Naive B cell (primary cell): ENCODE results near the gene VEPH1. TPM values are rescaled to one million over a fixed set of nuclear protein-coding genes. Genes with fewer than 3 reads are reported as not detected.
A peak's percentile ranks its signal among the peaks of the same experiment; 100 is the strongest.
"Not testable (repeated sequence)": the region's sequence is repeated elsewhere in the genome, so short reads cannot be mapped to it uniquely, and the experiment has no call there.

Experiments
- ATAC-seq, 2 donors: fragments of 150-1000 bp; cut with Tn5 transposase; 2 replicates each; pipeline ENCODE4 v1.10.0; 2021; ENCODE audit warnings: low read depth in 2 of 2, mild to moderate bottlenecking in 2 of 2, moderate library complexity in 2 of 2
- DNase-seq: peaks from one replicate; pipeline ENCODE4 v3.0.0; 2022
- H3K27ac Mint-ChIP-seq, 6 donors: one replicate each; pipeline ENCODE4 v1.8.0; 2020 to 2022; ENCODE audit warnings: mild to moderate bottlenecking in 6 of 6, mixed read lengths in 6 of 6, moderate library complexity in 5 of 6, inconsistent platforms in 2 of 6
- H3K27me3 Mint-ChIP-seq, 3 donors: one replicate each; pipeline ENCODE4 v1.8.0; 2021 to 2022; ENCODE audit warnings: mixed read lengths in 3 of 3, mild to moderate bottlenecking in 1 of 3
- H3K36me3 Mint-ChIP-seq, 2 donors: one replicate each; pipeline ENCODE4 v1.8.0; 2020 to 2022; ENCODE audit warnings: mixed read lengths in 2 of 2, inconsistent platforms in 1 of 2, mild to moderate bottlenecking in 1 of 2
- H3K4me1 Mint-ChIP-seq, 3 donors: one replicate each; pipeline ENCODE4 v1.8.0; 2020 to 2022; ENCODE audit warnings: mixed read lengths in 3 of 3, inconsistent platforms in 1 of 3, mild to moderate bottlenecking in 1 of 3, moderate library complexity in 1 of 3
- H3K4me3 Mint-ChIP-seq, 8 donors: one replicate each; pipeline ENCODE4 v1.8.0; 2020 to 2022; ENCODE audit warnings: mild to moderate bottlenecking in 8 of 8, mixed read lengths in 8 of 8, moderate library complexity in 8 of 8, inconsistent platforms in 2 of 8
- H3K9me3 Mint-ChIP-seq, 7 donors: one replicate each; pipeline ENCODE4 v1.8.0; 2020 to 2022; ENCODE audit warnings: mixed read lengths in 7 of 7, mild to moderate bottlenecking in 5 of 7, inconsistent platforms in 2 of 7, moderate library complexity in 1 of 7
- polyA plus RNA-seq, 6 donors: library from polyadenylated mRNA; unstranded; fragments of 300-500 nt; fragmentation: Illumina TruSeq; gene quantifications; one replicate each; pipeline ENCODE4 v1.2.3, GENCODE V29; 2021; ENCODE audit warnings: low read depth in 6 of 6

The VEPH1 gene
- polyA plus RNA-seq, 6 donors from 2014 or later = 0.20 to 1.6 TPM; not detected in 4

GRCh38 chr3:157354722-157355121 lies 148.5 kb downstream of the VEPH1 start:
- peaks cover 0 to 6% (median 0%) of the 10 kb centered on the region in 3 donors for H3K27me3 Mint-ChIP-seq
- peaks cover 0 to 18% (median 3%) of the 10 kb centered on the region in 7 donors for H3K9me3 Mint-ChIP-seq
- H3K36me3 Mint-ChIP-seq = no peaks in the 10 kb centered on the region
- ATAC-seq = no peak
- no peaks in the 10 kb centered on the region for H3K4me1 Mint-ChIP-seq
- no peak for DNase-seq
- H3K27ac Mint-ChIP-seq = no peak overlapping the region
- no peak overlapping the region for H3K4me3 Mint-ChIP-seq

GRCh38 chr3:157354254-157354653 lies 149.0 kb downstream of the VEPH1 start:
- Mint-ChIP-seq H3K4me1 (no peaks in the 10 kb centered on the region), H3K27ac (no peak overlapping the region), H3K36me3 (no peaks in the 10 kb centered on the region), H3K4me3 (no peak overlapping the region), H3K27me3 (peaks cover 0 to 6% (median 0%) of the 10 kb centered on the region in 3 donors), H3K9me3 (peaks cover 0 to 23% (median 5%) of the 10 kb centered on the region in 7 donors)
- no peak for ATAC-seq
- no peak for DNase-seq

- peaks cover 0 to 3% of the 10 kb centered on the region in 2 donors for H3K36me3 Mint-ChIP-seq
- ATAC-seq = no peak
- H3K9me3 Mint-ChIP-seq = peaks cover under 1 to 25% (median 6%) of the 10 kb centered on the region in 7 donors
- no peaks in the 10 kb centered on the region for H3K4me1 Mint-ChIP-seq
- H3K27ac Mint-ChIP-seq = peak overlapping the region in 1 of 6 donors; percentile 71
- DNase-seq = no peak
- H3K4me3 Mint-ChIP-seq = no peak overlapping the region
- H3K27me3 Mint-ChIP-seq = peaks cover 0 to 6% (median 0%) of the 10 kb centered on the region in 3 donors
Measured at GRCh38 chr3:157353652-157354051, 149.6 kb downstream of the VEPH1 start.

- Mint-ChIP-seq H3K4me1 (no peaks in the 10 kb centered on the region), H3K27me3 (no peaks in the 10 kb centered on the region), H3K27ac (no peak overlapping the region), H3K36me3 (peaks cover 0 to 8% of the 10 kb centered on the region in 2 donors), H3K9me3 (peaks cover 2 to 29% (median 12%) of the 10 kb centered on the region in 7 donors), H3K4me3 (no peak overlapping the region)
- no peak for ATAC-seq
- no peak for DNase-seq
Measured at GRCh38 chr3:157351981-157352380, 151.2 kb downstream of the VEPH1 start.

GRCh38 chr3:157350651-157351050 lies 152.6 kb downstream of the VEPH1 start:
- not testable (repeated sequence) for ATAC-seq, H3K27me3 Mint-ChIP-seq, H3K4me3 Mint-ChIP-seq, H3K4me1 Mint-ChIP-seq, H3K36me3 Mint-ChIP-seq, DNase-seq, H3K27ac Mint-ChIP-seq
- H3K9me3 Mint-ChIP-seq = peaks cover 2 to 29% (median 12%) of the 10 kb centered on the region in 7 donors

GRCh38 chr3:157348304-157349075 lies 154.7 kb downstream of the VEPH1 start:
- not testable (repeated sequence) for H3K27me3 Mint-ChIP-seq

GRCh38 chr3:157347577-157348303 lies 155.5 kb downstream of the VEPH1 start:
- peaks cover 0 to 8% of the 10 kb centered on the region in 2 donors for H3K36me3 Mint-ChIP-seq
- ATAC-seq = no peak
- peaks cover 6 to 29% (median 20%) of the 10 kb centered on the region in 7 donors for H3K9me3 Mint-ChIP-seq
- no peak for DNase-seq
- H3K27me3 Mint-ChIP-seq = peaks cover 0 to 5% (median 0%) of the 10 kb centered on the region in 3 donors
- H3K4me3 Mint-ChIP-seq = no peak overlapping the region
- H3K4me1 Mint-ChIP-seq = peaks cover 0 to 3% (median 0%) of the 10 kb centered on the region in 3 donors
- no peak overlapping the region for H3K27ac Mint-ChIP-seq

More at GRCh38 chr3:157348304-157349075, 154.7 kb downstream of the VEPH1 start:
- H3K27ac Mint-ChIP-seq, ATAC-seq, DNase-seq, H3K4me1 Mint-ChIP-seq, H3K4me3 Mint-ChIP-seq, H3K36me3 Mint-ChIP-seq: not testable (repeated sequence)
- H3K9me3 Mint-ChIP-seq = peaks cover 4 to 29% (median 20%) of the 10 kb centered on the region in 7 donors

- Mint-ChIP-seq H3K4me1 (no peaks in the 10 kb centered on the region), H3K27me3 (no peaks in the 10 kb centered on the region), H3K4me3 (no peak overlapping the region), H3K36me3 (no peaks in the 10 kb centered on the region), H3K9me3 (peaks cover 0 to 17% (median 2%) of the 10 kb centered on the region in 7 donors), H3K27ac (no peak overlapping the region)
- DNase-seq (no peak), ATAC-seq (no peak)
Measured at GRCh38 chr3:157336252-157337009, 166.8 kb downstream of the VEPH1 start.

- no peak overlapping the region for H3K27ac Mint-ChIP-seq
- no peaks in the 10 kb centered on the region for H3K27me3 Mint-ChIP-seq
- no peaks in the 10 kb centered on the region for H3K36me3 Mint-ChIP-seq
- H3K4me3 Mint-ChIP-seq = no peak overlapping the region
- H3K9me3 Mint-ChIP-seq = peaks cover 0 to 9% (median 0%) of the 10 kb centered on the region in 7 donors
- ATAC-seq (no peak), DNase-seq (no peak)
- H3K4me1 Mint-ChIP-seq = no peaks in the 10 kb centered on the region
Measured at GRCh38 chr3:157335233-157336076, 167.8 kb downstream of the VEPH1 start.

GRCh38 chr3:157333551-157333991 lies 169.6 kb downstream of the VEPH1 start:
- Mint-ChIP-seq H3K27me3 (no peaks in the 10 kb centered on the region), H3K4me1 (peaks cover 0 to 3% (median 0%) of the 10 kb centered on the region in 3 donors), H3K9me3 (peaks cover 0 to 2% (median 0%) of the 10 kb centered on the region in 7 donors), H3K36me3 (no peaks in the 10 kb centered on the region), H3K4me3 (no peak overlapping the region), H3K27ac (no peak overlapping the region)
- ATAC-seq = no peak
- no peak for DNase-seq

- no peak overlapping the region for H3K27ac Mint-ChIP-seq
- peaks cover 0 to 15% (median 0%) of the 10 kb centered on the region in 3 donors for H3K27me3 Mint-ChIP-seq
- H3K36me3 Mint-ChIP-seq = peaks cover 2 to 8% of the 10 kb centered on the region in 2 donors
- no peak overlapping the region for H3K4me3 Mint-ChIP-seq
- no peak for ATAC-seq
- no peak for DNase-seq
- peaks cover 0 to 7% (median 4%) of the 10 kb centered on the region in 7 donors for H3K9me3 Mint-ChIP-seq
- H3K4me1 Mint-ChIP-seq = peaks cover 0 to 3% (median 0%) of the 10 kb centered on the region in 3 donors
Measured at GRCh38 chr3:157330206-157330605, 173.0 kb downstream of the VEPH1 start.

- peaks cover 0 to 7% (median 6%) of the 10 kb centered on the region in 7 donors for H3K9me3 Mint-ChIP-seq
- peaks cover 0 to 16% (median under 1%) of the 10 kb centered on the region in 3 donors for H3K27me3 Mint-ChIP-seq
- DNase-seq = no peak
- H3K36me3 Mint-ChIP-seq = peaks cover 6 to 8% of the 10 kb centered on the region in 2 donors
- no peak for ATAC-seq
- no peak overlapping the region for H3K4me3 Mint-ChIP-seq
- H3K4me1 Mint-ChIP-seq = peaks cover 0 to 3% (median 0%) of the 10 kb centered on the region in 3 donors
- no peak overlapping the region for H3K27ac Mint-ChIP-seq
Measured at GRCh38 chr3:157329551-157329950, 173.7 kb downstream of the VEPH1 start.
